Adipocyte (in vitro differentiated cells): Measurements from ENCODE around the gene AGAP5.
A peak's percentile ranks its signal among the peaks of the same experiment; 100 is the strongest.

Source experiments
- DNase-seq: peaks from one replicate; pipeline ENCODE4 v3.0.0-alpha.2; 2015; ENCODE audit warnings: low read depth
- H3K27me3 ChIP-seq: replicated peaks from 2 replicates; pipeline ENCODE4 v1.7.0; 2013; ENCODE audit warnings: mild to moderate bottlenecking, low read length, moderate library complexity; ENCODE audit not compliant: control insufficient read depth, insufficient read depth
- H3K36me3 ChIP-seq: 2 replicates; pipeline ENCODE4 v1.7.0; 2013; ENCODE audit warnings: low read length, mild to moderate bottlenecking, moderate library complexity; ENCODE audit not compliant: control insufficient read depth, insufficient read depth, severe bottlenecking
- H3K4me1 ChIP-seq: 2 replicates; pipeline ENCODE4 v1.7.0; 2013; ENCODE audit warnings: mild to moderate bottlenecking, low read length, moderate library complexity; ENCODE audit not compliant: control insufficient read depth, insufficient read depth
- H3K4me3 ChIP-seq: 2 replicates; pipeline ENCODE4 v1.7.0; 2013; ENCODE audit warnings: mild to moderate bottlenecking, low read length, moderate library complexity
- H3K9ac ChIP-seq: 2 replicates; pipeline ENCODE4 v1.7.0; 2013; ENCODE audit warnings: mild to moderate bottlenecking, low read length, moderate library complexity
- H3K9me3 ChIP-seq: 2 replicates; pipeline ENCODE4 v1.7.0; 2013; ENCODE audit warnings: mild to moderate bottlenecking, low read length, moderate library complexity; ENCODE audit not compliant: control insufficient read depth

AGAP5 gene

DNA sequence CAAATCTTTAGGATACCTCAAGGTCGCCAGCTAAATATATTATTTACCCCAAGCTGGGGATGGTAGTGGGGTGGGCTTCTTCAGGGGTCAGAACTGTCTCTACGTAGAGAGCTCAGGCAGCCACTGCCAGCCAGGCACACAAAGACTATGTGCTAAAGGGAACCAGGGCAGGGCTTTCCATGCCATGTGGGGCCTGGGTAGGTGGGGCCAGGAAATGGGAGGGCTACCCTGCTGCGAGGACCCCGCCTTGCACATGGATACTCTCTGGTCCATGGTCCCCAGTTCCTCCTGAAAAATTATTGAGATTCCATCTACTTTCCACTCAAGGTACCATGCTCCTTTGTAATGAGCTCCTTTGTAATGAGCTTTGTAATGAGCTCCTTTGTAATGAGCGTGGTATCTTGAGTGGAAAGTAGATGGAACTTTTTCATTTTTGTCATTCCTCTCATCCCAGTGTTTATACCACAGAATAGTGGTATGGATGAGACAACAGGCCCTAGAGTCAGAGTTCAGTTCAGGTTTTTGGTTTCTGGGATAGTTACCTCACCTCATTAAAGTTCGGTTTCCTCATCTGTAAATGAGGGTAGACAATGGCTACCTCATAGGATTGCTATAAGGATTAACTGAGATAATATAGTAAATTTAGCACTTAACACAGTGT, 47.9 kb downstream of the AGAP5 start:
- Histone ChIP-seq H3K36me3 (no peaks in the 10 kb centered on the region), H3K27me3 (no peaks in the 10 kb centered on the region), H3K9me3 (no peaks in the 10 kb centered on the region), H3K9ac (no peak overlapping the region), H3K4me3 (no peak overlapping the region), H3K4me1 (peaks cover 4% of the 10 kb centered on the region)
- DNase-seq: peak; percentile 10

GRCh38 chr10:73648975-73649829, 48.7 kb downstream of the AGAP5 start:
- Histone ChIP-seq H3K36me3 (no peaks in the 10 kb centered on the region), H3K9ac (no peak overlapping the region), H3K4me3 (no peak overlapping the region), H3K27me3 (no peaks in the 10 kb centered on the region), H3K4me1 (peaks cover 4% of the 10 kb centered on the region), H3K9me3 (no peaks in the 10 kb centered on the region)
- no peak for DNase-seq

- DNase-seq: no peak
- H3K4me3 ChIP-seq: peak overlapping the region; percentile 81
- H3K27me3 ChIP-seq: no peaks in the 10 kb centered on the region
- H3K36me3 ChIP-seq: no peaks in the 10 kb centered on the region
- H3K4me1 ChIP-seq: peaks cover 4% of the 10 kb centered on the region
- peak overlapping the region; percentile 83 for H3K9ac ChIP-seq
- H3K9me3 ChIP-seq: no peaks in the 10 kb centered on the region
Observed at GRCh38 chr10:73647875-73648651, 49.8 kb downstream of the AGAP5 start.

DNA sequence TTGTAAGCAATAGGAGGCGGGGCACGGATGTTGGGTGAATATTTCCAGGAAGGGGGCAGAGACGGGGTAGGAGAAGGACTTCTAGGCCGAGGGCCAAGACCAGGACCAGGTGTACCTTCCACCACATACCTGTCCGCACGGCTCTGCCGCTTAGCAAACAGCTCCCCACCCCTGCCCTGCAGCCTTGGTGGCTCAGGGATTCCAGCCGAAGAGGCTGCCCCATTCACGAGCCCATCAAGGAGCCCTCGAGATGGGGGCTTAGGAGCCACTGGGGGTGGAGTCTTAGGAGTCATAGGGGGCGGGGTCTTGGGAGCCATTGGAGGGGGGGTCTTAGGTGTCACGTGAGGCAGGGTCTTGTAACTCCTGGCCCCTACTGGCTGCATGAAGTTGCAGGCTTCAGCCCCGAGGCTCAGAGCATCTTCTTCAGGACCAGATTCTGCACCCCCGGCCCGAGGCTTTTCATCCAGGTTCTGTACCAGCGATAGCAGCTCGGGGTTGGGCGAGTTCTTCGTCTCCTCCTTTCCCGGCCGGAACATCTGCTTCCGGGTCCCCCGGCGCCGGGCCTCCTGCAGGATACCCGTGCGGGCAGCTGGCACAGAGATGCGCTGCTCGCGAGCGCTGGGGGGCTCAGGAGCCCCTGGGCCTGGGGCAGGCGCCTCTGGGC, 50.6 kb downstream of the AGAP5 start:
- Histone ChIP-seq H3K36me3 (no peaks in the 10 kb centered on the region), H3K27me3 (no peaks in the 10 kb centered on the region), H3K4me3 (peak overlapping the region; percentile 81), H3K9me3 (no peaks in the 10 kb centered on the region), H3K9ac (peak overlapping the region; percentile 83), H3K4me1 (peaks cover 4% of the 10 kb centered on the region)
- no peak for DNase-seq

- Histone ChIP-seq H3K9ac (no peak overlapping the region), H3K4me1 (peaks cover 7% of the 10 kb centered on the region), H3K27me3 (no peaks in the 10 kb centered on the region), H3K4me3 (no peak overlapping the region), H3K36me3 (no peaks in the 10 kb centered on the region), H3K9me3 (no peaks in the 10 kb centered on the region)
- DNase-seq: no peak
Observed at GRCh38 chr10:73646598-73647041, 51.3 kb downstream of the AGAP5 start.

- H3K9me3 ChIP-seq: no peaks in the 10 kb centered on the region
- no peaks in the 10 kb centered on the region for H3K36me3 ChIP-seq
- H3K9ac ChIP-seq: no peak overlapping the region
- DNase-seq: no peak
- no peak overlapping the region for H3K4me3 ChIP-seq
- H3K27me3 ChIP-seq: no peaks in the 10 kb centered on the region
- peaks cover 11% of the 10 kb centered on the region for H3K4me1 ChIP-seq
Observed at GRCh38 chr10:73645251-73645650, 52.7 kb downstream of the AGAP5 start.

GRCh38 chr10:73644767-73645166, 53.1 kb downstream of the AGAP5 start:
- H3K36me3 ChIP-seq: no peaks in the 10 kb centered on the region
- DNase-seq: no peak
- H3K27me3 ChIP-seq: no peaks in the 10 kb centered on the region
- no peak overlapping the region for H3K4me3 ChIP-seq
- H3K9me3 ChIP-seq: no peaks in the 10 kb centered on the region
- H3K4me1 ChIP-seq: peaks cover 11% of the 10 kb centered on the region
- no peak overlapping the region for H3K9ac ChIP-seq

DNA sequence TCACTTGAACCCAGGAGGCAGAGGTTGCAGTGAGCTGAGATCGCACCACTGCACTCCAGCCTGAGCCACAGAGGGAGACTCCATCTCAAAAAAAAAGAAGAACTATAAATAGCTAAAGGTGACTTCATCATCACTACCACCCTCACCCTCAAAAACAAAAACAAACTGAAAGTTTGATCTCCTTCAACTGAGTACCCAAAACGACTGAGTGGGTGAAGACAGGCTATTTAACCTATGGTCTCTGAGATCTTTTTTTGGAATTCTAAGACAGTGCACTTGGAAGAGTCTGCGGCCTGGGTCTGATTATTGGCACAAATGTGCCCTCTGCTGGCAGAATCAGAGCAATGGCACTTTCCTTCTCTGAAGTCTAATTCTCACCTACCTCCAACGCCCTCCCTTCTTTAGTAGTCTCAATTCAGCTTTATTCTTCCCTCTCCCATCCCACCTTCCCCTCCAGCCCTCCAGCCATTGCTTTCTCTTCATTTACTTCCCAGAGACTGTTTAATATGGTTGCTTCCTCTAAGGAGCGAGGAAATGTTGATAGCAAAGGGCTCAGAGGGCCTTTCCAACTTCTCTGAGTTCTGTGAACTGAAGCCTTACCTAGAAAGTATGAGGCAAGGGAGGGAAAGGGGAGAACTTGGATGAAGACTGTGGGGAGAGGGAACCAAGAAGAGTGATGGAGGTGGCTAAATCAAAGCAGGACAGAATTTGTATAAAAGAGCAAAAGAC, 53.7 kb downstream of the AGAP5 start:
- no peaks in the 10 kb centered on the region for H3K36me3 ChIP-seq
- peak; percentile 90 for DNase-seq
- H3K9ac ChIP-seq: no peak overlapping the region
- no peak overlapping the region for H3K4me3 ChIP-seq
- no peaks in the 10 kb centered on the region for H3K27me3 ChIP-seq
- H3K9me3 ChIP-seq: no peaks in the 10 kb centered on the region
- H3K4me1 ChIP-seq: peaks cover 11% of the 10 kb centered on the region

- Histone ChIP-seq H3K9ac (no peak overlapping the region), H3K27me3 (no peaks in the 10 kb centered on the region), H3K4me3 (no peak overlapping the region), H3K9me3 (no peaks in the 10 kb centered on the region), H3K4me1 (peaks cover 11% of the 10 kb centered on the region), H3K36me3 (no peaks in the 10 kb centered on the region)
- DNase-seq: no peak
Observed at GRCh38 chr10:73643362-73643761, 54.5 kb downstream of the AGAP5 start.

GRCh38 chr10:73641328-73642060, 56.4 kb downstream of the AGAP5 start, which contains the start of gene MYOZ1:
Gene MYOZ1 (minus strand): TSS chr10:73641474. CDS start chr10:73640017, 1,457 bp downstream.
- peaks cover 7% of the 10 kb centered on the region for H3K4me1 ChIP-seq
- no peaks in the 10 kb centered on the region for H3K36me3 ChIP-seq
- DNase-seq: peak; percentile 70
- no peaks in the 10 kb centered on the region for H3K27me3 ChIP-seq
- no peak within 1 kb of the TSS for H3K9ac ChIP-seq
- no peaks in the 10 kb centered on the region for H3K9me3 ChIP-seq
- H3K4me3 ChIP-seq: no peak within 1 kb of the TSS
